GM19438 (cell line): Measurements from ENCODE around the gene ZIC4.

Source experiments
- ATAC-seq: cut with Tn5 transposase; IDR thresholded peaks from one replicate; pipeline ENCODE4 v1.9.1; 2021; ENCODE audit warnings: low read depth; ENCODE audit not compliant: unreplicated experiment

Gene ZIC4

GRCh38 chr3:147377412-147378367 lies 28.7 kb downstream of the ZIC4 start:
- ATAC-seq = no peak

- no peak for ATAC-seq
Observed at GRCh38 chr3:147373301-147373700, 33.0 kb downstream of the ZIC4 start.

GRCh38 chr3:147372525-147373027 lies 33.8 kb downstream of the ZIC4 start:
- no peak for ATAC-seq

GRCh38 chr3:147371771-147372340 lies 34.5 kb downstream of the ZIC4 start:
- no peak for ATAC-seq

- ATAC-seq = no peak
Observed at GRCh38 chr3:147371140-147371539, 35.2 kb downstream of the ZIC4 start.

GRCh38 chr3:147370349-147370748 lies 36.0 kb downstream of the ZIC4 start:
- no peak for ATAC-seq

- ATAC-seq = no peak
Observed at GRCh38 chr3:147369661-147370123, 36.7 kb downstream of the ZIC4 start.

GRCh38 chr3:147369231-147369630 lies 37.1 kb downstream of the ZIC4 start:
- ATAC-seq = no peak

GRCh38 chr3:147368561-147369221 lies 37.7 kb downstream of the ZIC4 start:
- no peak for ATAC-seq

GRCh38 chr3:147368151-147368550 lies 38.2 kb downstream of the ZIC4 start:
- ATAC-seq = no peak

- no peak for ATAC-seq
Observed at GRCh38 chr3:147367676-147368075, 38.7 kb downstream of the ZIC4 start.

GRCh38 chr3:147365196-147366115 lies 40.9 kb downstream of the ZIC4 start:
- ATAC-seq = no peak

- ATAC-seq = no peak
Observed at GRCh38 chr3:147364771-147365170, 41.6 kb downstream of the ZIC4 start.

- ATAC-seq = no peak
Observed at GRCh38 chr3:147361454-147362420, 44.6 kb downstream of the ZIC4 start.

- ATAC-seq = no peak
Observed at GRCh38 chr3:147360646-147361453, 45.5 kb downstream of the ZIC4 start.

GRCh38 chr3:147360051-147360439 lies 46.3 kb downstream of the ZIC4 start:
- ATAC-seq = no peak

- no peak for ATAC-seq
Observed at GRCh38 chr3:147359177-147360050, 46.9 kb downstream of the ZIC4 start.
